CD4-positive, alpha-beta T cell treated with Interleukin-4 for 1 hour (primary cell): Measurements from ENCODE around the gene THEM4.
A peak's percentile ranks its signal among the peaks of the same experiment; 100 is the strongest.

ENCODE experiments used
- DNase-seq, 2 donors: peaks; one replicate each; pipeline ENCODE4 v3.0.0-alpha.2; 2020 to 2022

The THEM4 gene

GRCh38 chr1:151909167-151910149 is at the start of gene THEM4:
Gene THEM4, minus strand, starts transcription at chr1:151909511. Its CDS starts 53 bp downstream, at chr1:151909458.
- DNase-seq, result peak; percentile 92 to 93

GRCh38 chr1:151958959-151959358 is 49.6 kb upstream of the THEM4 start:
- DNase-seq, result no peak

GRCh38 chr1:151956957-151957497 is 47.7 kb upstream of the THEM4 start:
- DNase-seq, result no peak

GRCh38 chr1:151953409-151954094 is 44.2 kb upstream of the THEM4 start:
- DNase-seq, result no peak

GRCh38 chr1:151952811-151953210 is 43.5 kb upstream of the THEM4 start:
- DNase-seq, result no peak

- no peak for DNase-seq
Measured at GRCh38 chr1:151949371-151950193, 40.3 kb upstream of the THEM4 start.

- DNase-seq, result no peak
Measured at GRCh38 chr1:151948506-151948905, 39.2 kb upstream of the THEM4 start.

GRCh38 chr1:151947140-151947539 is 37.8 kb upstream of the THEM4 start:
- DNase-seq, result no peak

- peak; percentile 96 to 97 for DNase-seq
Measured at GRCh38 chr1:151945725-151946722, 36.7 kb upstream of the THEM4 start.

GRCh38 chr1:151944857-151945575 is 35.7 kb upstream of the THEM4 start:
- DNase-seq, result peak; percentile 37 to 42

- DNase-seq, result peak; percentile 39 to 62
Measured at GRCh38 chr1:151944126-151944856, 35.0 kb upstream of the THEM4 start.

- no peak for DNase-seq
Measured at GRCh38 chr1:151943591-151943990, 34.3 kb upstream of the THEM4 start.

GRCh38 chr1:151942882-151943281 is 33.6 kb upstream of the THEM4 start:
- peak in 1 of 2 donors; percentile 16 for DNase-seq

GRCh38 chr1:151940541-151940940 is 31.2 kb upstream of the THEM4 start:
- DNase-seq, result no peak

- DNase-seq, result no peak
Measured at GRCh38 chr1:151939779-151940178, 30.5 kb upstream of the THEM4 start.

- DNase-seq, result no peak
Measured at GRCh38 chr1:151939141-151939540, 29.8 kb upstream of the THEM4 start.

- DNase-seq, result no peak
Measured at GRCh38 chr1:151936653-151937052, 27.3 kb upstream of the THEM4 start.

- DNase-seq, result no peak
Measured at GRCh38 chr1:151935894-151936602, 26.7 kb upstream of the THEM4 start.

- no peak for DNase-seq
Measured at GRCh38 chr1:151935154-151935553, 25.8 kb upstream of the THEM4 start.
